ENCODE measurements around the gene BLOC1S3.

BLOC1S3 gene

DNA sequence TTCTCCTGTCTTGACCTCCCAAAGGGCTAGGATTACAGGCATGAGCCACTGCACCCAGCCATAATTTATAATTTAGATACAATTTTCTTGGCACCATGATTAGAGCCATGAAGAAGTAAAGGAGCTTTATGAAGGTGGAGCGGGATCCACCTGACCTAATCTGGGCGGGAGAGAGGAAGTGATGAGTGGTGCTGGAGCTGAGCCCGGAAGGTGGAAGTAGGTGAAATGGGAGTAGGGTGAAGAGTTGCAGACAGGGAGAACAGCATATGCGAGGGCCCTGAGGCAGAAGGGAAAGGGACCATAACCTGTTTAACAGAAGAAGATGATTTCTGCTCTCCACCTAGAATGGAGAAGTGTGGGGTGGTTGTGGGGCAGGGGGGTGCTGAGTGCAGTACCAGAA, 4.2 kb downstream of the BLOC1S3 start:
- no peak for DNase-seq (ENCODE audit: low read depth)

GRCh38 chr19:45184115-45184514, 5.5 kb downstream of the BLOC1S3 start:
- no peak for DNase-seq (ENCODE audit: low read depth)

DNA sequence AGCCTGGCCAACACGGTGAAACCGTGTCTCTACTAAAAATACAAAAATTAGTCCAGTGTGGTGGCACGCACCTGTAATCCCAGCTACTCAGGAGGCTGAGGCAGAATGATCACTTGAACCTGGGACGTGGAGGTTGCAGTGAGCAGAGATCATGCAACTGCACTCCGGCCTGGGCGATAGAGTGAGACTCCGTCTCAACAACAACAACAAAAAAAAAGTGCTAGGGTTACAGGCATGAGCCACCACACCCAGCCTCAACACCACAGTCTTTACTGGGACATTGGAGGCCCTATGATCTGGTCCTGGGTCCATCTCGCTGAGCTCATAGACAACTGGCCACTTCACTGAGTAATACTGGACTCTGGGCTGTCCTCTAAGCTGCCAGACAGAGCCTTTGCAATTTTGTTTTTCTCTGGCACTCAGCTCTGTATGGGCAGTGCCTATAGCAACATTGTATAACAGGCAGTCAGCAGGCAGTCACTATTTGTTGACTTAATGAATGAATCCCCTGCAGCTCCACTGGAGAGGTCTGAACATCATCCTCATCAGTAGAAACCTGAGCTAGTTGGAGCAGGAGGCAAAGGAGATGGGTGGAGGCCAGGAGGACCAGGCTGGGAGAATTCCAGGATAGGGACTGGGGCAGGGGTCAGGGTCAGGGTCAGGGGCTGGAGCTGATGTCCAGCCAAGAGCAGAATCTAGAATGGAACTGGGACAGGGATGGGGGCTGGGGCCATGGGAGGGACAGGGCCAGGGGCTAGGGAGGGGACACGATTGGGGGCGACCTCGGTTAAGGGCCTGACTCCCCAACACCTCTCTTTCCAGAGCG, 8.1 kb downstream of the BLOC1S3 start:
- no peak for DNase-seq (ENCODE audit: low read depth)

GRCh38 chr19:45187421-45188100, 9.0 kb downstream of the BLOC1S3 start:
- no peak for DNase-seq (ENCODE audit: low read depth)

DNA sequence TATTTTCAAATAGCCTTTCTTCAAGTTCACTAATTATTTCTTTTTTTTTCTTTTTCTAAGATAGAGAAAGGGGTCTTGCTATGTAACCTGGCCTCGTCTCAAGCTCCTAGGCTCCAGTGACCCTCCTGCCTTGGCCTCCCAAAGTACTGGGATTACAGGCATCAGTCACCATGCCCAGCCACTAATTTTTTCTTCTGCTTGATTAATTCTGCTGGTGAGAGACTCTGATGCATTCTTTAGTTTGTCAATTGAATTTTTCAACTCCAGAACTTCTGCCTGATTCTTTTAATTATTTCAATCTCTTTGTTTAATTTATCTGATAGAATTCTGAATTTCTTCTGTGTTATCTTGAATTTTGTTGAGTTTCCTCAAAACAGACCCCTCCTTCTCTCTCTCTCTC, 11.4 kb downstream of the BLOC1S3 start:
- DNase-seq (ENCODE audit: low read depth), result no peak

- no peak for DNase-seq (ENCODE audit: low read depth)
Measured at GRCh38 chr19:45191375-45191774, 12.8 kb downstream of the BLOC1S3 start.

- peak; percentile 35 for DNase-seq (ENCODE audit: low read depth)
Measured at GRCh38 chr19:45195764-45196163, 17.2 kb downstream of the BLOC1S3 start.

DNA sequence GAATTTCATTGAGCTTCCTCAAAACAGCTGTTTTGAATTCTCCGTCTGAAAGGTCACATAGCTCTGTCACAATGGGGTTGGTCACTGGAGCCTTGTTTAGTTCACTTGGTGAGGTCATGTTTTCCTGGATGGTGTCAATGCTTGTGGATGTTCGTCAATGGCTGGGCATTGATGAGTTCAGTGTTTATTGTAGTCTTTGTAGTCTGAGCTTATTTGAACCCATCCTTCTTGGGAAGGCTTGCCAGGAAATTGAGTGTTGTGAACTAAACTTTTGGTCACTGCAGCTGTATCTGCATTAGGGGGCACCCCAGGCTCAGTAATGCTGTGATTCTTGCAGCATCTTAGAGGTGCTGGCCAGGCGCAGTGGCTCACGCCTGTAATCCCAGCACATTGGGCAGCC, 22.0 kb downstream of the BLOC1S3 start:
- DNase-seq (ENCODE audit: low read depth), result no peak

DNA sequence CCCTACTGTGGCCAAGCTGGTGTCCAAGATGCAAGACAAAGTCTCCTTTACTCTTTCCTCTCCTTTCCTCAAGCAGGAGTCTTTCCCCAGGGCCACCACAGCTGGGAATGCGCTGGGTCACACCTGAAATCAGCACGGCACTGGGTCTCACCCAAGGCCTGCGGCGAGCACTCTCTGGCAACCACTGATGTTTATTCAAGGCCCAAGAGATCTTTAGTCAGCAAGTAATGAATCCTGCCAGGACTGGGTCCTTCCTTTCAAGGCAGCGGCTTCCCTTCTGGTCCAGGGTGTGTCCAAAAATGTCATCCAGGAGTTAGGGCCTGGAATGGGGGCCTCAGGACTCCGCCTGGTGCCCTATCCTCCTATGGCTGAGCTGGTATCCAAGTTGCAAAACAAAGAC, 24.1 kb downstream of the BLOC1S3 start:
- no peak for DNase-seq (ENCODE audit: low read depth)

DNA sequence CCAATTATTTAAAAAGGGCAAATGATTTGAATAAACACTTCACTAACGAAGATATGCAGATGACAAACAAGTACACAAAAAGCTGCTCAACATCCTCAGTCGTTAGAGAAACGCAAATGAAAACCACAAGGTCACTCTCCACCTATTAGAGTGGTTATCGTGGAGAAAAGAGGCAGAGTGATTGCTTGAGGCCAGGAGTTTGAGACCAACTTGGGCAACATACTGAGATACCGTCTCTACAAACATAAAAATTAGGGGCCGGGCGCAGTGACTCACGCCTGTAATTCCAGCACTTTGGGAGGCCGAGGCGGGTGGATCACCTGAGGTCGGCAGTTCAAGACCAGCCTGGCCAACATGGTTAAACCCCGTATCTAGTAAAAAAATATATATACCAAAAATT, 27.2 kb downstream of the BLOC1S3 start:
- DNase-seq (ENCODE audit: low read depth), result no peak

GRCh38 chr19:45206328-45206727, 27.7 kb downstream of the BLOC1S3 start:
- no peak for DNase-seq (ENCODE audit: low read depth)

DNA sequence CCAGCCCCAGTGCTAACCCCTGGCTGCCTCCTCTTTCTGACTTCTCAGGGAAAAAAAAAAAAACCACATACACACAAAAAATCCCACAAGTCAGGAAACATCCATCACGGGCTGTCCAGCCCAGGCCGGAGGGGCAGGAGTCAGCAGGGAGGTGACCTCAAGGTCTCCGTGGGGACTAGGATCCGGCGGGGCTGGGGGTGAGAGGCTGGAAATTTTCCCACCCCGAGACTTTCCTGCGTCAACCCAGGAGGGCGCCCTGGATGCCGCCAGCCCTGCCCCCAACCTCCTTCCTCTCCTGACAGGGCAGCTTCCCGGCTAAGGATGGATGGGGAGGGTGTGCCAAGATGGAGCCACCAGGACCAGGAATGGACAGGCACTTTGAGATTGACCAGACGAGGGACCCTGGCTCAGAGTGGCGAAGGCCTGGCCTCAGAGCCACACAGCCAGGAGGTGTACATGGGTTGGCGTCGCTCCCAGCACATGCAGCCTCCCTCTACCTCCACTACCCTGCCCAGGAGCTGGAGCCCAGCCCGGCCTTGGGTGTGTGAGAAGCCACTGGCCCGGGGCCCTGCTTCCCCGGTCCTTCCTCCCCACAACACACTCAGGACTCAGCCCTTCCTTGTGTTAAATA, 33.3 kb downstream of the BLOC1S3 start:
- DNase-seq (ENCODE audit: low read depth), result no peak

DNA sequence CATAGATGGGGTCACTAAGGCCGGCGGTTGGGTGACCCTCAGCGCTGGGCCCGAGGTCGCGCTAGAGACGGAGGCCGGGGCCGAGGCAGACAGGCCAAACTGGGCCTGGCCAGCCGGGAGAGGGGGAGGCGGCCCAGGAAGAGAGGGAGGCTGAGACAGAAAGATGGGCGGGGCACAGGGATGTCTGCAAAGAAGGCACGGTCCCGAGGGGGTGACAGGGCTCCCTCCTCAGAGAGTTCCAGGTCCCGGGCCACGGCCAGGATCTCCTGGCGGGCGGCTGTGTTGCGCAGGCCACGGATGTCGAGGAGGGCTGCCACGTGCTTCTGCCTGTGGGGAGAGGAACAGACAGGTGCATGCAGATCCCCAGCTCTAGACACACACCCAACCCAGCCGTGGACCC, 34.4 kb downstream of the BLOC1S3 start:
- DNase-seq (ENCODE audit: low read depth), result no peak

- no peak for DNase-seq (ENCODE audit: low read depth)
Measured at GRCh38 chr19:45215391-45216191, 37.0 kb downstream of the BLOC1S3 start.

DNA sequence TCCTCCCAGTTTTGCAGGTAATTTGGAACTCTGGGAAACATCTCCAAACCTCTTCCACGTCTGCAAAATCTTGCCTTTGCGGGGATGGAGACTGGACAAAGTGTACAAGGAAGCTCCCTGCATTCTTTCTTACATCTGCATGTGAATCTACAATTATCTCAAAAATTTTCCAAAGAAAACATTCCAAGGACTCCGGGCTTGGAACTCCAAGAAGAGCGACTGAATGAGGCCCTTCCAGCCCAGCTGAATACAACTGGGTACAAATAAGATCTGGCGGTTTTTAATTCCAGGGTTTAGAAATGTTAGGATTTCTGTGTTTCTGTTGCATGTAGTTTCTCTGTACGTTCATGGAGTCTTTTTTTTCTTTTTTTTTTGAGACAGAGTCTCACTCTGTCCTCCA, 38.1 kb downstream of the BLOC1S3 start:
- DNase-seq (ENCODE audit: low read depth), result no peak

DNA sequence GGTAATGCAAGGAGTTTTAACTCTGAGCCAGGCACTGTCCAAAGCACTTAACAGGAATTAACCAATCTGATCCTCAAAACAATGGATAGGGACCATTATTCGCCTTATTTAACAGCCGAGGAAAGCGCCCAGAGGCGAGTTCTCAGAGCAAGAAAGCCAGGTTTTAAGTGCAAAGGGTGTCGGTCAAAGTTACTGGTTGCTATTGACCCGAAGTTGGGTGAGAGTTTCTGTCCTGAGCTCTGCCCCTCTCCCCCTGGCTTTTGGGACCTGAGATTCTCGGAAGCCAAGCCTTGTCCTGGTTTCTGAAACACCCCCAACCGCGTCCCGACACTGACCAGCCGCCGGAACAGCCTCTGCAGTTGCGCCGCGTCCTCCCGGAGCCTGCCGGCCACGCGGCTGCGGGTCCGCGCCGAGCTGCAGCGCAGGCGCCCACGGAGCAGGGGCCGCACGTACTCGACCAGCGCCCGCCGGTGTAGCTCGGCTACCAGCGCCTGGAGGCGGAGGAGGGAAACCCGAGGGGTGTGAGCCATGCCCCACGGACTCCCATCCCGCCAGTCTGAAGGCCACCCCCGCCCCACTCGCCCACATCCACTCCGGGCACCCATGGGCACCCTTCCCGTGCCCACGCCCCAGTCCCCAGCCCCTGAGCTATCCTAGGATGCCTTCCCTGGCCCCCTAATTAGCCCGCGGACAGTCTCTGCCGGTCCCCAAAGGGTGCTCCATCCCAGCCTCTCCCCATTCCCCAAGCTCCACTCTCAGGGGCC, 38.8 kb downstream of the BLOC1S3 start:
- DNase-seq (ENCODE audit: low read depth), result no peak

GRCh38 chr19:45217957-45218334, 39.4 kb downstream of the BLOC1S3 start:
- no peak for DNase-seq (ENCODE audit: low read depth)

- DNase-seq (ENCODE audit: low read depth), result no peak
Measured at GRCh38 chr19:45218426-45218825, 39.8 kb downstream of the BLOC1S3 start.

DNA sequence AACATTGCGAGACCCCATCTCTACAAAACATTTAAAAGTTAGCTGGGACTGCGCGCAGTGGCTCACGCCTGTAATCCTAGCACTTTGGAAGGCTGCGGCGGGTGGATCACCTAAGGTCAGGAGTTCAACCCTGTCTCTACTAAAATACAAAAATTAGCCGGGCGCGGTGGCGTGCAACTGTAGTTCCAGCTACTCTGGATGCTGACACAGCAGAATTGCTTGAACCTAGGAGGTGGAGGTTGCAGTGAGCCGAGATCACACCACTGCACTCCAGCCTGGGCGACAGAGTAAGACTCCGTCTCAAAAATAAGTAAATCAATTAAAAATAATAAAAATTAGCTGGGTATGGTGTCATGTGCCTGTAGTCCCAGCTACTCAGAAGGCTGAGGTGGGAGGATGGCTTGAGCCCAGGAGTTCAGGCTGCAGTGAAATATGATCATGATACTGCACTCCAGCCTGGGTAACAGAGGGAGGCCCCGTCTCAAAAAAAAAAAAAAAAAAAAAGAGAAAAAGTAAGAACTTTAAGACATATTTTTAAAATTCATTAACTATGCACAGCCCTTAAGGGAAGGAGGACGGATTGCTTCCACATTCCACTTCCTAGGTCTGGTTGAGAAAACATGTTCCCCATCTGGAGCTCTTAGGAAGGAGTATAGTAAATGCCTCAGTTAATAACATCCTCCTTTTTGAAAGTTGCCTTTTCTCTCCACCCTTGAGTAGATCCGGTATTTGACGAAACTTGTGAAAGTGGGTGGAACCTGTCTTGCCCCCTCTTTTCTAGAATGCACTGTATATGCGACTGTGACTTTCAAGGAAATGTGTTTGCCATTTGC, 40.5 kb downstream of the BLOC1S3 start:
- DNase-seq (ENCODE audit: low read depth), result no peak

DNA sequence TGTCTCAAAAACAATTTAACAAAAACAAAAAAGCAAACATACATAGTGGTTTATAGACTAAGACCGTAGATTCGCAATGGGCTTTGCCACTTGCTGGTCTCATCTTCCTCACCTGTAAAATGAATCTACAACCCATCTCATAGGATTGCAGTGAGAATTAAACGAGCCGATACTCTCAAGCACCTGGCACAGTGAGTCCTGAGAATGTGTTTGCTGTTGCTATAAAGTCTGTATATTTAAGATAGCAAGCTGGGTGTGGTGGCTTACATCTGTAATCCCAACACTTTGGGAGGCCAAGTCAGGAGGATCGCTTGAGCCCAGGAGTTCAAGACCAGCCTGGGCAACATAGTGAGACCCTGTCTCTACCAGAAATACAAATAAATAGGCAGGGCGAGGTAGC, 44.1 kb downstream of the BLOC1S3 start:
- no peak for DNase-seq (ENCODE audit: low read depth)

DNA sequence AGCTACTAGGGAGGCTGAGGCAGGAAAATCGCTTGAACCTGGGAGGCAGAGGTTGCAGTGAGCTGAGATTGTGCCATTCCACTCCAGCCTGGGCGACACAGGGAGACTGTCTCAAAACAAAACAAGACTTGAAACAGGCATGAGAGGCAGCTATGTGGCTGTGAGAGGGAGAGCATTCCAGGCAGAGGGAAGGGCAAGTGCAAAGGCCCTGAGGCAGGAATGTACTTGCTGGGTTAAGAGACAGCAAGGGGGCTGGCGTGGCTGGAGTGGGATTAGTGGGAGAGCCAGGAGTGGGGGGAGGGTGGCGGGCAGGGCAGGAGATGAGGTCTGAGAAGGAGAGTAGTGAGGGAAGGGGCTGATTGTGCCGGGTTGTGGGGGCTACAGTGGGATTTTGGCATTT, 45.3 kb downstream of the BLOC1S3 start:
- DNase-seq (ENCODE audit: low read depth), result no peak
